Amniotic stem cell (primary cell): Measurements from ENCODE around the gene ZNF593OS.

ENCODE experiments used
- DNase-seq: peaks from one replicate; lab custom pipeline; 2025; lab: John Stamatoyannopoulos, UW

The ZNF593OS gene

GRCh38 chr1:26171084-26172072, at the start of gene ZNF593OS:
Gene ZNF593OS, minus strand, starts transcription at chr1:26171832. Its CDS starts 171 bp downstream, at chr1:26171661.
- no peak for DNase-seq

- DNase-seq = no peak
These were observed 49.5 kb upstream of the ZNF593OS start for GRCh38 chr1:26221094-26221493.

- no peak for DNase-seq
These were observed 48.7 kb upstream of the ZNF593OS start for GRCh38 chr1:26220199-26220912.

GRCh38 chr1:26218906-26219494, 47.4 kb upstream of the ZNF593OS start:
- DNase-seq = no peak

GRCh38 chr1:26215246-26215645, 43.6 kb upstream of the ZNF593OS start:
- DNase-seq = no peak

GRCh38 chr1:26213335-26213905, 41.8 kb upstream of the ZNF593OS start:
- DNase-seq = no peak

GRCh38 chr1:26212726-26213125, 41.1 kb upstream of the ZNF593OS start:
- no peak for DNase-seq

- no peak for DNase-seq
These were observed 38.7 kb upstream of the ZNF593OS start for GRCh38 chr1:26210147-26210870.

- no peak for DNase-seq
These were observed 32.1 kb upstream of the ZNF593OS start for GRCh38 chr1:26203642-26204318.

GRCh38 chr1:26200413-26200812, 28.8 kb upstream of the ZNF593OS start:
- no peak for DNase-seq

GRCh38 chr1:26197813-26198212, 26.2 kb upstream of the ZNF593OS start:
- DNase-seq = no peak

GRCh38 chr1:26197301-26197700, 25.7 kb upstream of the ZNF593OS start:
- no peak for DNase-seq

- no peak for DNase-seq
These were observed 24.2 kb upstream of the ZNF593OS start for GRCh38 chr1:26195805-26196204.

GRCh38 chr1:26191739-26192138, 20.1 kb upstream of the ZNF593OS start:
- DNase-seq = no peak

- no peak for DNase-seq
These were observed 18.8 kb upstream of the ZNF593OS start, which contains the start of gene CATSPER4 for GRCh38 chr1:26190373-26190987. Gene CATSPER4, plus strand, starts transcription at chr1:26190602. Its CDS starts 26 bp downstream, at chr1:26190628.

- DNase-seq = no peak
These were observed 18.2 kb upstream of the ZNF593OS start for GRCh38 chr1:26189751-26190275.

- DNase-seq = no peak
These were observed 17.7 kb upstream of the ZNF593OS start for GRCh38 chr1:26189331-26189730.

- DNase-seq = no peak
These were observed 16.8 kb upstream of the ZNF593OS start for GRCh38 chr1:26188477-26188876.

- no peak for DNase-seq
These were observed 16.2 kb upstream of the ZNF593OS start for GRCh38 chr1:26187882-26188281.

GRCh38 chr1:26184883-26185282, 13.3 kb upstream of the ZNF593OS start:
- DNase-seq = no peak
